ENCODE measurements around the gene ITM2C.

The ITM2C gene

DNA sequence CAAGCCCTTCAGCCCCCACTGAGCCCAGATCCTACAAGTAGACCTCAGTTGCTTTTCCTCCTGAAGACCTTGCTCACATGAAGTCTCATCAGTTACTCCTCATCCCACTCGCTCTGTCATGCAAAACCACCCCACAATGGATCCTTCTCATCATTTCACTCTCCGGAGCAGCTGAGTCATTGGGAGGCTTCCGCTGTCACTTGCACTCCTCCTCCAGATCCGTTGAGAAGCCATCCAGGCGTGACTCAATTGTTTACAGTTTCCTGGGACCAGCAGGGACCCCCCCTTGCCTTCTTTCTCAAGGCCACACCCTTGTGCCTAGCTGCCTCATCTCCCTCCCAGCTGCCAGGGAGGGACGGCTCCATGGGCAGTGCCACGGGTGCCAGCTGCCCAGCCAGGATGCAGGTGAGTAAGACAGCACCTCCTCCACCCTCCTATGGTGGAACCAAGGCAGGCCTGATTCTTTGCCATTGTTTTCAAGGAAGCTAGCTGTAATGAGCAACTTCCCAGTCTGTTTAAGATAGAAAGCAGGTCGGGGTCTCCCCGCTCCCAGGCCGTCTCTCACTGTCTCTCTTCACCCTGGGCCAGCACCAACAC, 44.0 kb downstream of the ITM2C start:
- DNase-seq: no peak

DNA sequence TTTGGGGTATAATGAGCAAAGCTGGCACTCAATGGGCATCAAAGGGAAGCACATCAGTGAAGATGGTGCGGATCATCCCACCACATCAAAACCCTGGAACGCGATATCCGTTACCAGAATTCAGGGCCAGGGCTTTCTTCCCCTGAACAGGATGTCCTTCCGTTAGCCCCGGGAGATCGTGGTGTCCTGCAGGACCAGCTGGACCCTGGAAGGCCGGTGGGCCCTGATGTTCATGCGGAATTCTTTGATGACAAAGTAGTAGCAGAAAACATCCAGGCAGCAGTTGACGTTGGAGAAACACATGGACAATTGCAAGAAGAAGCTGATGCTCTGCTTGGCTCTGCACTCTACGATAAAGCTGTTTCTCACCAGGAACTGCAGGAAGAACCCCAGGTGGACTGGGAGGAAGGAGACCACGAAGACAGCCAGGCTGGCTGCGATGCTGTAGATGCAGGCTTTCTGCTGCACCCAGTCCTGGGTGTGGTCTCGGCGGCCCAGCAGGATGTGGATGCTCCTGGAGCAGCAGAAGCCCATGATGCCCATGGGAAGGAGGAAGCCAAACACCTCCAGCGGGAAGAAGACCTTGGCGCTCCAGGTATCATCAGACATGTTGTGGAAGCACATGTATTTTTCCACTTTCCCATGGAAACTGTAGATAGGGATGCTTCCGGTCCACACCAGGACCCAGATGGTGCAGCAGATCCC, 45.3 kb downstream of the ITM2C start:
- no peak for DNase-seq

DNA sequence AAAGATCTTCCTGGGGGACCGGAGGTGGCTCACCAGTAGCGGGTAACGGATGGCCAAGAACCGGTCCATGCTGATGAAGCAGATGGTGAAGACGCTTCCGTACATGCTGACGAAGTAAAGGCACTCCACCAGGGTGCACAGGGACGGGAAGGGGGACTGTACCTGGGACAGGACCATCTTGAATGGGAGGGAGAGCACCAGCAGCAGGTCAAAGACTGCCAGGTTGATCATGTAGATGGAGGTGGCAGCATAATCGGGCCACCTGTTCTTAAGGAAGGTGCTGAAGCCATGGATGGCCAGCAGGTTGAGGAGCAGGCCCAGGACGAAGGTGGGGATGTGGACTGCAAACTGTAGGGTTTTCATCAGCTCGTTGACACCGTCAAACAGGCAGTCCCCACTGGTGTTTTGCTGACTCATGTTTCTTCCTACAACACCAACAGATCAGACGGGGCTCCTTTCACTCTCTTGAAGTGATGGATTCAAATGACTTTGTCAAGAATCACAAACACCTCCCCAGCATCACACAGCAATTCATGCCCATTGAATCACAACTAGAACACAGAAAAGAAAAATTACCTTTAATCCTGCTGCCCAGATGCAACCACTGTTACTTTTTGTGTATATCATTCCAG, 45.9 kb downstream of the ITM2C start:
- no peak for DNase-seq

DNA sequence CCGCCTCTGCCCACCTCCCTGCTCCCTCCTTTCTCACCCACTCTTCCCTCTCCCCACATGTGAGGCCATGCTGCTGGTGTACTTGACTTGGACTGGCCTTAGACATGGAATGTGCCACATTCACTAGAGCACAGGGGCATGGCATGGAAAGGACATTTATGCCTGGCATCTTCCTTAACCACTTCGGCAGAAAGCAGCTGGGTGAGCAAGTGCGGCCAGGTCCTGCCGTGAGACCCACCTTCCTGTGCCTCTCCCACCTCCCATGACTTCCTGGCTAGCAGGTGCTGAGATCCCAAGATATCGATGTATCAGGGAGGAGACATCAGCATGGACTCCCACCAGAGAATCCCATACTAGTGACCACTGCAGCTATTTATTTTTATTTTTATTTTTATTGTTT, 47.3 kb downstream of the ITM2C start:
- no peak for DNase-seq

DNA sequence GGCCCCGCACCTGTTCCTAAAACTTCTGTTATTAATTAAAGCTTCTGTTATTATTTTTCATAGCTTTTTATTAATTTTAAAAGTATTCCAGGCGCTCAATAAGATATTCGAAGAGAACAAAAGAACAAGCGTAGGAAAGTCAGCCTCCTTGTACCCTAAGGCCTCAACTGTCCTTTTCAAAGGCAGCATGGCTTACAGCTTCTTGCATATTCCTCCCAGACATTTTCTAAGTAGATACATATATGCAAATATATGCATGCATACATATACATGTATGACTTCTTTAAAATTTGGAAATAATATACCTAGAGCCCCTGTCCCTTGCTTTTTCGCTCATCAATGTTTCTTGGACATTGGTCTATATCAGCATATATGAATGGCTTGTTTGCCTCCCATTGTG, 48.0 kb downstream of the ITM2C start:
- DNase-seq: no peak

DNA sequence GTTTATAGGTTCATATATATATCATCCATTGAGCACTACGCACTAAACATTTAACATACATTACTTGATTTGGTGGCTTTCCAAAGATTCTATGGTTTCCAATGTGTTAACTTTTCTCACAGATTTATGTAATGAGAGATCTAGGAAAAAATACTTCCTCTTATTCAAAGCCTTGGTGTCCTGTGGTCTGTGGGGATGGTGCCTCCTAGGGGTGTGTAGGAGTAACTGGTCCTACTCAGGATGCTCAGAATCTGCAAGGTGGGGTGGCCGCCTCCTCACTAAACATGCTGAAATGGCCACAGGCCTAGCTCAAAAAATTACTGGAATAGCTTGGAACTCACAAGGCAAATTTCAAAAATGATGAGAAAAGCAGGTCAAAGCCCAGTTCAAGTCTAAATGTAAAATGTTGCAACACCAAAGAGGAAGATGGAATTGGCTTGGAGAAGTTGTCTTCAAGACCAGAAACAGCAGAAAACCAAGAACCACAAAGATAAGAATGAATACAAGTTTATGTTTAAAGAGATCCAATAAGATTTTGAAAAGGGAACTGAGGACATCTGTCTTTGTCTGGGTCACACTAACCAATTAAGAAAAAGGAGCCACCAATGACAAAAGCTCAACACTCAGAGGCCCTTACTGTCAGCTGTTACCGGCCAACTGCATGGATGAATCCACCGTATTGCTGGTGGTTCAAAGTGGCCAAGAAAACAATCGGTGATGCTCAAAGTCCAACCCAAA, 48.8 kb downstream of the ITM2C start:
- DNase-seq: peak; percentile 27

DNA sequence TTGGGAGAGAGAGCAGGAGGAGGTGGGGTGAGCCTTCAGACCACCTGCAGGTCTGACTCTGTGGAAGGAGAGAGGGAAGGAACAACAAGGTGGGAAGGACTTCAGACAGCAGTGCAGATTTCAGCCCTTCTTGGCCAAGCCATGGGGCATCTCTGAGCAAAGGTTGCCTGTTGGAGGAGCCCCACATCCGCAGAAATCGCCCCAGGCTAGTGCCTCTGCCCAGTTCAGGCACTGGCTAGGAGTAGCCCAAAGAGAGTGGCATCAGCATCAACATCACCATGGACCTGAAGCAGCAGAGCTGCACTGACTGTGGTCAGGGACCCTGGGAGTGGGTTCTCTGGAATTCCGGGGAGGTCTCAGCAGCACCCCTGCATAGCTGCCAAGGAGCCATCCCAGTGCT, 50.1 kb downstream of the ITM2C start:
- no peak for DNase-seq

DNA sequence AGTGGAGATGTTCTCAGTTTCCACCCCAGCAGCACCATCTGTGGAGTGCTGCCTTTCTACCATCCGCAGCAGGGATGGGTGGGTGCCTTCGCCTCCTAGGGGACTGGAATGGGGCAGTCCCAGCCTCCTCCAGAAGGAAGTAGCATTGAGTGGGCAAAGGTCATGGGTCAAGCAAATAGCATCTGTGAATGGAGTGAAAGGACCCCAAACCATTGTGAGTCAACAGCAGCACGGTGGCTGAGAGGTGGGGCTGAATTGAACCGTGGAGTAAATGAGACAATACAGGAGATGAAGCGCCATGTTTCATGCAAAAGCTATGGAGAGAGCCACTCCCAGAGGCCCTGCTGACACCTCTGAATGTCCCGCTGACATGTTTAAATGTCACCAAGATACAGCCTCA, 50.6 kb downstream of the ITM2C start:
- no peak for DNase-seq

DNA sequence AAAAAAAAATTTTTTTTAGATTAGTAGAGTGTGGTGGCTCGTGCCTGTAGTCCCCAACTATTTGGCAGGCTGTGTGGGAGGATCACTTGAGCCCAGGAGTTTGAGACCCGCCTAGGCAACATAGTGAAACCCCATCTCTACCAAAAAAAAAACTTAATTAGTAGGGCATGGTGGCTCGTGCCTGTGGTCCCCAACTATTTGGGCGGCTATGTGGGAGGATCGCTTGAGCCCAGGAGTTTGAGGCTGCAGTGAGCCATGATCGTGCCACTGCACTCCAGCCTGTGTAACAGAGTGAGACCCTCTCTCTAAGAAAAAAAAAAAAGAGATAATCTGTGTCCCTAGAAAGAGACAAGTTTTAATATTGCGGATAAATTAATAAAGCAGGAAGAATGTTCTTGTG, 51.5 kb downstream of the ITM2C start:
- DNase-seq: no peak

DNA sequence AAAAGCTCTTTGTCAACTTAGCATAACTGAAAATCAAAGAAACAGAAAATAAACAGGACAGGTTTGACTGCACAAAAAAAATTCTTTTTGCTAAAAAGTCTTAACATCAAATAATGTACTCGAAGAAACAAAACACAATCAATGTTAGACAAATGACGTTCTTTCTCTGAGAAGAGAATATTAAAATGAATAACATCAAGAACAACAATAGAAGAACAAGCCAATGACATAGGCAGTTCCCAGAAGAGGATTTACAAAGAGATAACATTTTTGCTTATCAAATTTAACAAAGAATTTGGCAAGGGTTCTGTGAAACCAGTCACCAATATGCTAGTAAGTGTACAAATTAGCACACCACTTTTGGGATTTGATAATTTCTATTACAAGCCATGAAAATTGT, 54.5 kb downstream of the ITM2C start:
- DNase-seq: no peak

DNA sequence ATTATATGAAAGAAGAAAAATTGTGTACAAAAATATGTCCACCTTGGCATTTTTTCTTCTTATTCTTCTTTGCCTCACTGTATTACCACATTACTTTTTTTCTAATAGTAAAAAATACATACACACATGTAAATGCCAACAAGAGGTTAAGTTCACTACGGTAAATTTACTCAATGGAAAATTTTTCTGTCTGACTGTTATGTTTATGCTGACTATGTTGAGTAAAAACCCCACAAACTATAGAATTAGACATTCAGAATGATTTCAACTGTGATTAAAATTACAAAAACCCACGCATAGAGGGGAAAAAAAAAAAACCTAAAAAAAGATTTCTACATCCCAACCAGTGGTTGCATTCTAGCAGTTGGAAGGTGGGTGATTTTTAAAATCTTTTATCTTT, 54.9 kb downstream of the ITM2C start:
- no peak for DNase-seq

DNA sequence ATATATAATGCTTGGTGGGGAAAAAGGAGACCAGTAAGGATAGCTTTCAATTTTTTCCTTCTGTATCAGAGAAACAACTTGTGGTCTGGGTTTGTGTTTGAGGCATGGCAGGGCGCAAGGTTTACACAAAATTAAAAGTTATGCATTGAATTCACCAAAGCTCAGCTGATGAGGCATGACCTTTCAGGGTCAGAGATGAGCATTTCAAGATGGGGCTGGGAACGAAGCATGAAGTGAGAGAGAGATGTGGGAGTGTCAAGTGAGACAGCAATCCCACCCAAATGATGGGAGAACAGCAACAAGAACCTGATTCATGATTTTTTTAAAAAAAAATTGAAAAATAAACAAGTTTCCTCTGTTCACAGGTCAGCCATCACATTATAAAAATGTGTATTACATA, 55.4 kb downstream of the ITM2C start:
- DNase-seq: no peak

DNA sequence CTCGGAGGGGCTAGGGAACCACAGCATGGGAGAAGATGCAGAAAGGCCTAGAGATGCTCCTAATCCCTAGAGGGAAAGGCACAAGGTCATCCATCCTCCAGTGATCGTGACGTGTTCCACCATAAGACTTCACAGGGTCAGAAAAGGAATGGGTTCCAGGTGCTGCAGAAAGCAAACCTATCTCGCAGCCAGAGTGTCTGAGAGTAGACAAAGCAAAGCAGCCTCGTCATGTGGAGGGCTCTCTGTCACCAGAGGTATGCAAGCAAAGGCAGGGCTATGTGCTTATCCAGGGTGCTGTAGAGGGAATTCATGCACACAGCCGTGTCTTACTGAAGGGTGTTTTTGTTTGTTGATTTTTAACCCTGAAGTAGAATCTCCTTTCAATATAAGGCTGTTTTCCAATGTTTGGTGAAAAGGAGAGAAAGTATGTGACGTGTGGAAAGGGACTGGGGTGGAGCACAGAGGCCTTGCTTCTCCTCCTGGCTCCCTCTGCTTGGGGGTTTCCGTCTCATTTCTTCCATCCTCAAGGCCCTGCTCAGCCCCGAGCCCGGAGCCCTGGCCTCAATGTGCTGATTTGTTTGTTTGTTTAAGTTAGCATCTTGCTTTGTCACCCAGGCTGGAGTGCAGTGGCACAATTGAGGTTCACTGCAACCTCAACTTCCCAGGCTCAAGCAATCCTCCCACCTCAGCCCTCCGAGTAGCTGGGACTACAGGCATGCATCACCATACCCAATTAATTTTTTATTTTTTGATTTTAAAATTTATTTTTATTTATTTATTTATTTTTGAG, 57.3 kb downstream of the ITM2C start:
- DNase-seq: no peak

DNA sequence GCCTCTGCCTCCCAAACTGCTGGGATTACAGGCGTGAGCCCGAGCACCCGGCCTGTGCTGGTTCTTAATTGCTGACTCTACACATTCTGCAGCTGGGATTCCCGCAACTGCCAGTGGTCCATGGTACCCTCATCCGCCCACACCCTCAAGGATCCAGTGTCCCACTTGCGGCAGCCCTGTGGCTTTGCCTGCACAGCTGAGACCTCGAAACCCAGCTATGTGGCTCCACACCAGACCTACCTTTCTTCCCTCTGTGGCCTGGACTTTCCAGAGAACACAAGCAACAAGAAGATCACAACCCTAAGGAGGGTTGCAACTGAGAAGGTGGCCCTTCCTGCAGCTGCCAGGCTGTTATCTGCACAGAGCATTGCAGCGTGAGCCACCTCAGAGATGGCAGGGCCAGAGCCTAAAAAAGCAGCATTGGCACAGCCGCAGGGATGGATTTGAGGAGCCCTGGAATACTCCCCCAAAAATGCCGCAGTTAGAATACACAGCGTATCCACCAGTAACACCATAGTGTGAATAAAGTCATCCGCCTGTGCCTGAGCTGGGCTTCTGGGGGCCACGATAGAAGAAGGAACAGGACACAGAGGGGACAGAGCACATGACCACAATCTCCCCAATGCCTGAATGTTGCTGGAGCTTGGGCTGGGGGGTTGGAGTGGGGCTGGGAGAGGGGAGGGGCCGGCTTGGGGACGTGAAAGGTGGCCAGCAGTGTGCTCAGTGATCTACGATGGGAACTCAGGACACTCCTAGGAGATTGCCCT, 58.4 kb downstream of the ITM2C start:
- no peak for DNase-seq

DNA sequence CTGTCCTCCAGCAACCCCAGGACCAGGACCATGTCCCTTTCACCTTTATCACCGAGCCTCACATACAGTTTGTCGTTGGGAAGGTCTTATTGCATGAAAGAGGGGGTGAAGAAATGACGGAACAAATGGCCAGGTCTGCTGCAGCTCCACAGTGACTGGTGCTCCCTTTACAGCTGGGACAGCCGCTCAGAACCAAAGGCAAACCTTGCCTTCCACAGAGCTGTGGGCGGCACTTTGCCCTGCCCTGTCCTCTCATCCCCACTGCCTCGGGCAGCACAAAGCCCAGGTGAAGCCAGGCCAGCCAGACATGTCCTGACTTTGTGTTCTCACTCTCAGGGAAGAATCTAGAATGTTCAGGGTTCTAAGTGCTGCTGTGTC, 59.3 kb downstream of the ITM2C start:
- DNase-seq: no peak

DNA sequence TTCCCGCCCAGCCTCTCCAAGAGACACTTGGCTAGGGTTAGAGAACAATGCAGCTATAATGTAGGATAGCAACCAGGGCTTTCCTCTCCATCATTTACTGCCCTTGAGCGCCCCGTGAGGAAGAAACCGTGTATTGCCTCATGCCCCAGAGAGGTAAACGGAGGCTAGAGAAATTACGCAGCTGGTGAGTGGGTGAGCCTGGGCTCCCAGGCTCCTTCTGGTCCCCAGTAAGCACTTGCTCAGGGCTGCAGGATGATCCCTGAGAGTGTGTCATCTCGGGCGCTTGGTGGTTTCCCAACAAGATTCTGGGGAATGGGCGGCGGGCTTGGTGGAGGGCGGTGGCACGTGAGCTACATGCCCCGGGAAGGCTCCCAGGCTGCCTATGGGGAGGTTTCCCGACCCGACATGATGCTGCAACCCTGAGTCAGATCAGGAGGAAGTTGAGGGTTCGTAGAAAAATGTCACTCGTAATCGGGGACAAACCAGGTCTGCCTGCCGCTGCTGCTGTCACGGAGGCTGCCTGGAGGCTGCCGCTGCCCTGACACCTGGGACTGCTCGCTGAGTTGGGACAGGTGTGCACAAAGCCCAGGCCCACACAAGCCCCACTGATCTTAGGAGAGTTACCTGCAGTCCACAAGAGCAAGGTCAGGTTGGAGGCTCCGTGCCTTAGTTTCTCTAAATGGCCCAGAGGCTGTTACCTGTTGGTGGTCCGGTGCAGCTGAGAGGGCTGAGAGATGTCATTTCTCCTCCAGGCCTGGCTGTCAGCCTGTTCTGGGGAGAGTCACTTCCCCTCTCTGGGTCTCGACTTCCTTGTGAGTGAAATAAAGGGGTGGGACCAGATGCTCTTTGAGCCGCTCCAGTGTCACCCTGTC, 60.0 kb downstream of the ITM2C start, which contains the start of gene GPR55:
GPR55 (minus strand) TSS at position 773 of the 872 bp plus-strand sequence. CDS start 14,280 bp downstream, outside the sequence.
- DNase-seq: peak; percentile 57

DNA sequence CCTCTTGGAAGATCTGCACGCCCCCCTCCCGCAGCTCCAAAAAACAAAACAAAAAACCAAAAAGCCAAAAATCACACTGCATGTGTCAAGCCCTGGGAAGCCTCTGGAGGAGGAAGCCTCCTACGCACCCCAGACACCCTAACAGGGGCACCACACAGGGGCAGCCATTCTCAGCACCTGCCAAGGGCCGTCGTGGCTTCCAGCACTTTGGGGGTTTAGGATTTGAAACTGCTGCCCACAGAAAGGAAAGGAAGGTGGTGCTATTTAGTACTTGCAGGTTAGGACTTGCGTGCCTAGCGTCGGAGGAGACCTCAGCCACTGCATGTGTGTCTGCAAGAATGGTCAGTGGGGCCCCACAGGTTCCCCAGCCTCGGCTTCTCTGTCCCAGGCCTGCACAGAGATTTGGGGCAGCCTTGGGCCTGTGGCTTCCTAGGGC, 60.7 kb downstream of the ITM2C start:
- no peak for DNase-seq

DNA sequence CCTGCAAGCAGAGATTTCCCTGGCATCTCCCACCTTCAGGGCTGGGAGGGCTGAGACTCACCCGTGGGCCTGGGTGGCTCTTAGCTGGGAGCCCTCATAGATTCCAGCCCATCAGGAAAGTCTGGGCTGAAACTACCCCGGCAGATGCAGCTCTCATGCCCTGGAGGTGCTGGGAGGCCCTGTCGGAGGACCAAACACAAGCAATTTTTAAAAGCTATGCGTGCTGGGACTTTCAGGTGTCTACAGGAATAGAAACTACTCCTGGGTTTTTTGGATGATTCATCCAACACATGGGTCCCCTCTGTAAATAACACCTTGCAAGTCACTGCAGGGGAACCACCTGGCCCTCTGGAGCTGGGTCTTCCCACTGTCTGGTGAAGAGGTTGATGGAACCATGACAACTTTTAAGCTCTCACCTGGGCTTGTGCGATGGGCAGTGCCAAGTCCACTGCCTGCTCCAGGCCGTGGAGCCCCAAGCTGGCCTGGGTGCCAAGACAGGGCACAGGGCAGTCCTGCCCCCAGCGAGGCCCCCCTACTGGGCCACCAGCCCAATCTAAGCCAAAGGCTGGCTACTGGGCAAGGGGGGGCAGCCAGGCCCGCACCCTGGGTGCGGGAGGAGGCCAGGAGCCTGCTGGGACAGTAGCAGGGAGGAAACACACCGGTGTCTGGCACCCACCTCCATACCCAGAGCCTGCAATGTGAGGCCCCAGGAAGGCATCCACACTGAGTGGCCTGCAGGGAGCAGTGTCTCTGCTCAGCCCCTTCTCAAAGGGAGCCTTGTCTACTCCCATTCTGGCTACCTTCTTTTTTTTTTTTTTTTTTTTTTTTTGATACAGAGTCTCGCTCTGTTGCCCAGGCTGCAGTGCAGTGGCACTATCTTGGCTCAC, 61.4 kb downstream of the ITM2C start:
- DNase-seq: no peak

DNA sequence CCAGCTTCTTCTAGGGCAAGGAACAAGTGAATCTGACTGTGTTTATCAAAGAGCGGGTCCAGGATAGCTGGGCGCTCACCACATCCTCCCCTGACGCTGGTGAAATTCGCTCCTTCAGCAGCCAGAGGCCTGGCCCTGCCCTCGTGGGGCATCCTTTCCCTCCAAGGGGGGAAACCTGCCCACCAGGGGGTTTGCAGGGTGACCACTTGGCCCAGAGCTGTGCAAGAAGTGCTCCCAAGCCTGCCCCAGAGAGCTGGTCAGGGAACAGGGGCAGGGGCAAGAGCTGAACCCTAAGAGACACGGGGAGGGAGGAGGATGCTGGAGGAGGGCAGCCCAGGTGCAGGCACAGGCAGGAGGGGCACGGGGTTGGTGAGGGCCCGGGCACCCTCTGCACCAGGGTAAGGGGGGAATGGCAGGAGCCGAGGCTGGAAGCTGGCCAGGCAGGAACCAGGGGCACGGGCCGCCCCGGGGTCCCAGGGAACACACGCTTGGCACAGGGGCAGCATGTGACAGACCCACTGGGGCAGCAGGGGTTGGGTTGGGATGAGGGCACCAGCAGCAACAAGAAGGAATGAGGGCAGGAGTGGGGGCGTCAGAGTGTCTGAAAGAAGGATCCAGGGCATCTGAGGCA, 63.1 kb downstream of the ITM2C start:
- DNase-seq: no peak
